GM23338 (cell line): ENCODE results near the gene ARL15. TPM values are rescaled to one million over a fixed set of nuclear protein-coding genes. Genes with fewer than 3 reads are reported as not detected.

Experiments
- ATAC-seq: fragments of 200-7000 bp; cut with Tn5 transposase; 3 replicates; pipeline ENCODE4 v1.9.1; 2020
- DNase-seq: peaks from one replicate; pipeline ENCODE4 v3.0.0-alpha.2; 2015; ENCODE audit warnings: low spot score
- H2AFZ ChIP-seq: fragments of 200-600 bp; sonication (generic); 2 replicates; pipeline ENCODE4 v1.8.0; 2016; ENCODE audit warnings: antibody characterized with exemption, mild to moderate bottlenecking, moderate library complexity
- H3F3A ChIP-seq: fragments of 200-600 bp; sonication (generic); replicated peaks from 2 replicates; pipeline ENCODE4 v1.8.0; 2017; ENCODE audit warnings: antibody characterized with exemption, mixed run types, low read depth
- H3K27ac ChIP-seq: fragments of 200-600 bp; sonication (generic); 2 replicates; pipeline ENCODE4 v1.6.1; 2016; ENCODE audit warnings: low read depth
- H3K27me3 ChIP-seq: fragments of 200-600 bp; sonication (generic); 2 replicates; pipeline ENCODE4 v1.8.0; 2016; ENCODE audit warnings: mild to moderate bottlenecking, mixed run types, moderate library complexity; ENCODE audit not compliant: insufficient read depth
- H3K36me3 ChIP-seq: fragments of 200-600 bp; sonication (generic); 2 replicates; pipeline ENCODE4 v1.8.0; 2016; ENCODE audit warnings: mild to moderate bottlenecking; ENCODE audit not compliant: insufficient read depth
- H3K4me1 ChIP-seq: fragments of 200-600 bp; sonication (generic); 2 replicates; pipeline ENCODE4 v1.8.0; 2016; ENCODE audit warnings: mild to moderate bottlenecking, moderate library complexity; ENCODE audit not compliant: insufficient read depth
- H3K4me2 ChIP-seq: fragments of 200-600 bp; sonication (generic); 2 replicates; pipeline ENCODE4 v1.7.1; 2017; ENCODE audit warnings: mixed run types
- H3K4me3 ChIP-seq: fragments of 200-600 bp; sonication (generic); 2 replicates; pipeline ENCODE4 v1.6.1; 2016; ENCODE audit warnings: mixed run types
- H3K79me2 ChIP-seq: fragments of 200-600 bp; sonication (generic); replicated peaks from 2 replicates; pipeline ENCODE4 v1.8.0; 2017; ENCODE audit warnings: mild to moderate bottlenecking; ENCODE audit not compliant: insufficient read depth
- H3K9me2 ChIP-seq: fragments of 200-600 bp; sonication (generic); 2 replicates; pipeline ENCODE4 v1.8.0; 2017; ENCODE audit not compliant: insufficient read depth
- H4K20me1 ChIP-seq: fragments of 200-600 bp; sonication (generic); replicated peaks from 2 replicates; pipeline ENCODE4 v1.8.0; 2017; ENCODE audit warnings: mild to moderate bottlenecking; ENCODE audit not compliant: insufficient read depth
- H3K27ac Mint-ChIP-seq: 2 replicates; pipeline ENCODE4 v1.8.0; 2020; ENCODE audit warnings: inconsistent platforms, mild to moderate bottlenecking, moderate library complexity, mixed read lengths
- H3K27me3 Mint-ChIP-seq: 3 replicates; pipeline ENCODE4 v1.8.0; 2022; ENCODE audit warnings: low read depth, mild to moderate bottlenecking, moderate library complexity, mixed read lengths, inconsistent platforms; ENCODE audit not compliant: insufficient read depth, poor library complexity
- H3K36me3 Mint-ChIP-seq: 3 replicates; pipeline ENCODE4 v1.8.0; 2021; ENCODE audit warnings: low read depth, mild to moderate bottlenecking, inconsistent platforms, moderate library complexity, mixed read lengths
- H3K4me1 Mint-ChIP-seq: 3 replicates; pipeline ENCODE4 v1.8.0; 2020; ENCODE audit warnings: mild to moderate bottlenecking, inconsistent platforms, mixed read lengths
- H3K4me3 Mint-ChIP-seq: 3 replicates; pipeline ENCODE4 v1.8.0; 2021; ENCODE audit warnings: moderate library complexity, mild to moderate bottlenecking, inconsistent platforms, mixed read lengths
- H3K9me3 Mint-ChIP-seq: 3 replicates; pipeline ENCODE4 v1.8.0; 2020; ENCODE audit warnings: moderate library complexity, mild to moderate bottlenecking, inconsistent platforms, mixed read lengths
- CREB1 ChIP-seq: fragments of 250-450 bp; sonication (Bioruptor Pico); IDR thresholded peaks from 2 replicates; pipeline ENCODE4 v1.5.0; 2020; ENCODE audit warnings: low read depth, mild to moderate bottlenecking, moderate library complexity
- CTCF ChIP-seq, 2 experiments: fragments of 200-600 bp in 1 of 2; sonication (generic) in 1 of 2; conservative IDR thresholded peaks; 2 replicates each; pipeline versions ENCODE4 v1.5.1 to v1.6.1; 2016 to 2017; ENCODE audit warnings: antibody characterized with exemption in 2 of 2, low read depth in 2 of 2, mild to moderate bottlenecking in 2 of 2, moderate library complexity in 1 of 2
- EZH2 ChIP-seq: fragments of 200-600 bp; sonication (generic); IDR thresholded peaks from one replicate; pipeline ENCODE4 v1.8.0; 2017; ENCODE audit warnings: antibody characterized with exemption, mild to moderate bottlenecking, low read depth; ENCODE audit not compliant: unreplicated experiment
- EZH2phosphoT487 ChIP-seq: fragments of 200-600 bp; sonication (generic); IDR thresholded peaks from one replicate; pipeline ENCODE4 v1.8.1; 2018; ENCODE audit warnings: antibody characterized with exemption; ENCODE audit not compliant: unreplicated experiment
- JUNB ChIP-seq: IDR thresholded peaks from one replicate; pipeline ENCODE4 v1.6.1; 2016; ENCODE audit warnings: antibody characterized with exemption; ENCODE audit not compliant: unreplicated experiment
- NANOG ChIP-seq: IDR thresholded peaks from 2 replicates; pipeline ENCODE4 v1.6.1; 2016; ENCODE audit warnings: antibody characterized with exemption, borderline replicate concordance
- POLR2AphosphoS5 ChIP-seq: IDR thresholded peaks from 2 replicates; pipeline ENCODE4 v1.6.1; 2016; ENCODE audit warnings: antibody characterized with exemption, low read depth
- STAT1 ChIP-seq: IDR thresholded peaks from one replicate; pipeline ENCODE4 v1.6.1; 2016; ENCODE audit warnings: antibody characterized with exemption; ENCODE audit not compliant: unreplicated experiment
- ZNF114 ChIP-seq: fragments of 250-450 bp; sonication (Bioruptor Pico); IDR thresholded peaks from 2 replicates; pipeline ENCODE4 v1.5.0; 2020; ENCODE audit warnings: mild to moderate bottlenecking, moderate library complexity
- ZNF331 ChIP-seq: fragments of 250-450 bp; sonication (Bioruptor Pico); IDR thresholded peaks from 2 replicates; pipeline ENCODE4 v1.5.0; 2020; ENCODE audit warnings: low read depth, mild to moderate bottlenecking, moderate library complexity
- ZNF462 ChIP-seq: fragments of 250-450 bp; sonication (Bioruptor Pico); IDR thresholded peaks from 2 replicates; pipeline ENCODE4 v1.5.0; 2020; ENCODE audit warnings: mild to moderate bottlenecking, moderate library complexity
- polyA plus RNA-seq: library from polyadenylated mRNA; unstranded; fragments of >200 nt; fragmentation: Nextera tagmentation; extraction: Ambion mirVana; gene quantifications from 2 replicates; pipeline ENCODE4 v1.2.1, GENCODE V29; 2016
- total RNA-seq: library from RNA; depleted of rRNA; stranded (reverse); fragments of >200 nt; shearing (Covaris generic); gene quantifications from 2 replicates; pipeline ENCODE4 v1.2.3, GENCODE V29; 2014
- TF ChIP-seq, protein P1 (sequence below): IDR thresholded peaks from one replicate; pipeline ENCODE4 v1.6.1; 2018; ENCODE audit warnings: antibody characterized with exemption; ENCODE audit not compliant: unreplicated experiment

The ARL15 gene
- total and polyA plus RNA-seq, 2 experiments from 2014 or later = 13.0 to 54.0 TPM

DNA sequence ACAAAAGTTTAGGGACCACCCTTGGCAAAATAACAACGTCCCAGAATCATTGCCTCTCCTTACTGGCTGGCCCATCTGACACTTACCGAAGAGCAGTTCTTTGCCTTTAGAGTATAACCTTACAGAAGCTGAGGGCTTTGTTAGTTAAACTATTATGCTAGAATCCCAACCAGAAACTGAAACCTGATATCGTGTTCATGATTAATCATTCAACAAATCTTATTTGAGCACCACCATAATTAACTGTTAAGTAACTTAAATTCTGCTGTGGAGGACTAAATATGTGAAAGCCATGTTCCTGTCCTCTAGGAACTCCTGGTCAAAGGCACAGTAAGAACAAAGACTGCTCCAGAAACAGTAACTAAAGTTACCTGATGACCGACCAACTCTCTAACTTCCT is 104.9 kb downstream of the ARL15 start:
- Histone ChIP-seq H3F3A (no peaks in the 10 kb centered on the region), H3K27me3 (no peaks in the 10 kb centered on the region), H3K36me3 (no peaks in the 10 kb centered on the region), H3K4me2 (no peak overlapping the region), H3K4me1 (peaks cover 12% of the 10 kb centered on the region), H3K4me3 (no peak overlapping the region), H3K79me2 (peaks cover 10% of the 10 kb centered on the region; the same call in 1 of the 2 replicates), H4K20me1 (no peaks in the 10 kb centered on the region), H2AFZ (no peak overlapping the region), H3K27ac (no peak overlapping the region), H3K9me2 (peaks cover 5% of the 10 kb centered on the region; the same call in 1 of the 2 replicates)
- Mint-ChIP-seq H3K27me3 (no peaks in the 10 kb centered on the region), H3K4me1 (peaks cover 16% of the 10 kb centered on the region), H3K9me3 (peaks cover 20% of the 10 kb centered on the region; the same call in 2 of the 3 replicates), H3K27ac (no peak overlapping the region), H3K36me3 (peaks cover 19% of the 10 kb centered on the region), H3K4me3 (no peak overlapping the region)
- ATAC-seq = no peak
- TF ChIP-seq POLR2AphosphoS5 = no peak
- DNase-seq = no peak

DNA sequence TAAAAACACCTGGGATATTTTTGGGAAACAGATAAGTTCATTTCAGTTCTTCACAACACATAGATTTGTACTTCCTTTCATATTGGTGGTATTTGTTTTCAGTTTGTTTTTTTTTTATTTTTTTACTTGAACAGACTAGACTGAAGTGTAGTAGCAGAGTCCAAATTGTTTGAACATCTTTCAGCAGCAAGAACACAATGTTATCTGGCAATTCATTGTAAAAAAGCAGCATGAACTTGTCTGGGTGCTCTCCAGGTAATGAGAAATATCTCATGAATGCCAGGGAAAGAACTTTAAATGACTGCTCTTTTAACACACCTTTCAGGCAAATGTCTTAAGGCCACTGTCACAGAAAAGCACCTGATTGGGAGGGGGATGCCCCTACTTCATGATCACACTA is 113.4 kb downstream of the ARL15 start:
- Histone ChIP-seq H4K20me1 (no peaks in the 10 kb centered on the region), H3K4me3 (no peak overlapping the region), H3K27ac (no peak overlapping the region), H3K79me2 (peaks cover 18% of the 10 kb centered on the region), H3K36me3 (no peaks in the 10 kb centered on the region), H2AFZ (no peak overlapping the region), H3K4me1 (no peaks in the 10 kb centered on the region), H3K9me2 (no peaks in the 10 kb centered on the region; the same call in 1 of the 2 replicates), H3F3A (no peaks in the 10 kb centered on the region), H3K27me3 (no peaks in the 10 kb centered on the region), H3K4me2 (no peak overlapping the region)
- Mint-ChIP-seq H3K36me3 (peaks cover 13% of the 10 kb centered on the region), H3K4me3 (no peak overlapping the region), H3K4me1 (no peaks in the 10 kb centered on the region; the same call in 2 of the 3 replicates), H3K9me3 (peaks cover 20% of the 10 kb centered on the region; the same call in 2 of the 3 replicates), H3K27ac (no peak overlapping the region), H3K27me3 (peaks cover 2% of the 10 kb centered on the region)
- DNase-seq (no peak), ATAC-seq (no peak)
- TF ChIP-seq ZNF114 (CRISPR knock-in tag) = no peak
- no peak for TF ChIP-seq EZH2phosphoT487
- TF ChIP-seq ZNF331 (CRISPR knock-in tag) = no peak
- TF ChIP-seq CREB1 (CRISPR knock-in tag) = no peak
- no peak for TF ChIP-seq STAT1
- TF ChIP-seq ZNF462 = no peak
- TF ChIP-seq CTCF (conservative IDR thresholded peaks at IDR 0.05; ENCODE audit: low read depth in 2 of 2) = no peak
- TF ChIP-seq JUNB = no peak
- no peak for TF ChIP-seq EZH2
- TF ChIP-seq, protein P1, sequence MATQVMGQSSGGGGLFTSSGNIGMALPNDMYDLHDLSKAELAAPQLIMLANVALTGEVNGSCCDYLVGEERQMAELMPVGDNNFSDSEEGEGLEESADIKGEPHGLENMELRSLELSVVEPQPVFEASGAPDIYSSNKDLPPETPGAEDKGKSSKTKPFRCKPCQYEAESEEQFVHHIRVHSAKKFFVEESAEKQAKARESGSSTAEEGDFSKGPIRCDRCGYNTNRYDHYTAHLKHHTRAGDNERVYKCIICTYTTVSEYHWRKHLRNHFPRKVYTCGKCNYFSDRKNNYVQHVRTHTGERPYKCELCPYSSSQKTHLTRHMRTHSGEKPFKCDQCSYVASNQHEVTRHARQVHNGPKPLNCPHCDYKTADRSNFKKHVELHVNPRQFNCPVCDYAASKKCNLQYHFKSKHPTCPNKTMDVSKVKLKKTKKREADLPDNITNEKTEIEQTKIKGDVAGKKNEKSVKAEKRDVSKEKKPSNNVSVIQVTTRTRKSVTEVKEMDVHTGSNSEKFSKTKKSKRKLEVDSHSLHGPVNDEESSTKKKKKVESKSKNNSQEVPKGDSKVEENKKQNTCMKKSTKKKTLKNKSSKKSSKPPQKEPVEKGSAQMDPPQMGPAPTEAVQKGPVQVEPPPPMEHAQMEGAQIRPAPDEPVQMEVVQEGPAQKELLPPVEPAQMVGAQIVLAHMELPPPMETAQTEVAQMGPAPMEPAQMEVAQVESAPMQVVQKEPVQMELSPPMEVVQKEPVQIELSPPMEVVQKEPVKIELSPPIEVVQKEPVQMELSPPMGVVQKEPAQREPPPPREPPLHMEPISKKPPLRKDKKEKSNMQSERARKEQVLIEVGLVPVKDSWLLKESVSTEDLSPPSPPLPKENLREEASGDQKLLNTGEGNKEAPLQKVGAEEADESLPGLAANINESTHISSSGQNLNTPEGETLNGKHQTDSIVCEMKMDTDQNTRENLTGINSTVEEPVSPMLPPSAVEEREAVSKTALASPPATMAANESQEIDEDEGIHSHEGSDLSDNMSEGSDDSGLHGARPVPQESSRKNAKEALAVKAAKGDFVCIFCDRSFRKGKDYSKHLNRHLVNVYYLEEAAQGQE = no peak
- TF ChIP-seq NANOG = no peak
